Embryonic facial prominence (tissue), 1 donor: ENCODE data around the gene CWF19L2.
"Not testable (repeated sequence)": the region's sequence is repeated elsewhere in the genome, so short reads cannot be mapped to it uniquely, and the experiment has no call there.

Experiments
- DNase-seq: peaks from one replicate; pipeline ENCODE4 v3.0.0-alpha.2; 2016; ENCODE audit errors: extremely low spot score

Gene CWF19L2

GRCh38 chr11:107457558-107458271, at the start of gene CWF19L2:
CWF19L2 (minus strand) TSS chr11:107457825; CDS start chr11:107457816, 9 bp downstream.
- DNase-seq, result peak; percentile 94

GRCh38 chr11:107505647-107506225, 48.1 kb upstream of the CWF19L2 start:
- DNase-seq, result no peak

GRCh38 chr11:107504981-107505380, 47.4 kb upstream of the CWF19L2 start:
- DNase-seq, result no peak

- DNase-seq, result no peak
Measured at GRCh38 chr11:107501713-107502112, 44.1 kb upstream of the CWF19L2 start.

- not testable (repeated sequence) for DNase-seq
Measured at GRCh38 chr11:107497371-107497770, 39.7 kb upstream of the CWF19L2 start.

- DNase-seq, result no peak
Measured at GRCh38 chr11:107496011-107496410, 38.4 kb upstream of the CWF19L2 start.

- DNase-seq, result no peak
Measured at GRCh38 chr11:107494055-107494454, 36.4 kb upstream of the CWF19L2 start.

GRCh38 chr11:107493117-107493516, 35.5 kb upstream of the CWF19L2 start:
- DNase-seq, result no peak

GRCh38 chr11:107490836-107491235, 33.2 kb upstream of the CWF19L2 start:
- no peak for DNase-seq

GRCh38 chr11:107482234-107482633, 24.6 kb upstream of the CWF19L2 start:
- DNase-seq, result no peak

GRCh38 chr11:107478922-107479321, 21.3 kb upstream of the CWF19L2 start:
- no peak for DNase-seq

GRCh38 chr11:107477820-107478219, 20.2 kb upstream of the CWF19L2 start:
- DNase-seq, result no peak

GRCh38 chr11:107473792-107474191, 16.2 kb upstream of the CWF19L2 start:
- DNase-seq, result no peak

GRCh38 chr11:107472966-107473365, 15.3 kb upstream of the CWF19L2 start:
- no peak for DNase-seq

- no peak for DNase-seq
Measured at GRCh38 chr11:107468596-107468995, 11.0 kb upstream of the CWF19L2 start.

- DNase-seq, result no peak
Measured at GRCh38 chr11:107467696-107468095, 10.1 kb upstream of the CWF19L2 start.

GRCh38 chr11:107466275-107466866, 8.7 kb upstream of the CWF19L2 start:
- not testable (repeated sequence) for DNase-seq

GRCh38 chr11:107457205-107457557, 444 bp downstream of the CWF19L2 start:
- no peak for DNase-seq

- DNase-seq, result no peak
Measured at GRCh38 chr11:107453594-107454286, 3.9 kb downstream of the CWF19L2 start.

GRCh38 chr11:107446822-107447431, 10.7 kb downstream of the CWF19L2 start:
- no peak for DNase-seq

GRCh38 chr11:107442715-107443215, 14.9 kb downstream of the CWF19L2 start:
- no peak for DNase-seq

GRCh38 chr11:107439586-107440167, 17.9 kb downstream of the CWF19L2 start:
- no peak for DNase-seq
